Measurements from ENCODE around the gene GALNT10.
A peak's percentile ranks its signal among the peaks of the same experiment; 100 is the strongest.
"Not testable (repeated sequence)": the region's sequence is repeated elsewhere in the genome, so short reads cannot be mapped to it uniquely, and the experiment has no call there.

GALNT10 gene
- 68.8 to 104 (median 97.3) reads per million in 3 donors for total RNA-seq

GRCh38 chr5:154190595-154191304, at the start of gene GALNT10:
GALNT10 (plus strand) TSS chr5:154190733; CDS start chr5:154190867, 134 bp downstream.
- Histone ChIP-seq H3K4me3 (ENCODE audit: insufficient read depth, low read depth, low read length, poor library complexity, severe bottlenecking) (peak within 1 kb of the TSS; percentile 86), H3K27ac (ENCODE audit: insufficient read depth, low read length, poor library complexity, severe bottlenecking) (peak within 1 kb of the TSS; percentile 69), H3K27me3 (replicated peaks; ENCODE audit: control insufficient read depth, insufficient read depth, low read length, poor library complexity, severe bottlenecking) (no peaks in the 10 kb centered on the region), H3K36me3 (ENCODE audit: control insufficient read depth, insufficient read depth, low read length) (no peaks in the 10 kb centered on the region), H3K9me3 (ENCODE audit: control insufficient read depth, low read length) (no peaks in the 10 kb centered on the region), H3K4me1 (ENCODE audit: control insufficient read depth, insufficient read depth, low read length, poor library complexity, severe bottlenecking) (peaks cover 21% of the 10 kb centered on the region)
- DNase-seq, result peak in 1 of 3 donors; percentile 43

- Histone ChIP-seq H3K36me3 (ENCODE audit: control insufficient read depth, insufficient read depth, low read length) (no peaks in the 10 kb centered on the region), H3K9me3 (ENCODE audit: control insufficient read depth, low read length) (no peaks in the 10 kb centered on the region), H3K4me3 (ENCODE audit: insufficient read depth, low read depth, low read length, poor library complexity, severe bottlenecking) (no peak overlapping the region), H3K4me1 (ENCODE audit: control insufficient read depth, insufficient read depth, low read length, poor library complexity, severe bottlenecking) (no peaks in the 10 kb centered on the region), H3K27ac (ENCODE audit: insufficient read depth, low read length, poor library complexity, severe bottlenecking) (no peak overlapping the region), H3K27me3 (replicated peaks; ENCODE audit: control insufficient read depth, insufficient read depth, low read length, poor library complexity, severe bottlenecking) (no peaks in the 10 kb centered on the region)
- DNase-seq, result no peak
These were observed 48.8 kb upstream of the GALNT10 start for GRCh38 chr5:154141745-154142221.

- no peak for DNase-seq
- Histone ChIP-seq H3K9me3 (ENCODE audit: control insufficient read depth, low read length) (no peaks in the 10 kb centered on the region), H3K36me3 (ENCODE audit: control insufficient read depth, insufficient read depth, low read length) (no peaks in the 10 kb centered on the region), H3K4me1 (ENCODE audit: control insufficient read depth, insufficient read depth, low read length, poor library complexity, severe bottlenecking) (no peaks in the 10 kb centered on the region), H3K4me3 (ENCODE audit: insufficient read depth, low read depth, low read length, poor library complexity, severe bottlenecking) (no peak overlapping the region), H3K27ac (ENCODE audit: insufficient read depth, low read length, poor library complexity, severe bottlenecking) (no peak overlapping the region), H3K27me3 (replicated peaks; ENCODE audit: control insufficient read depth, insufficient read depth, low read length, poor library complexity, severe bottlenecking) (no peaks in the 10 kb centered on the region)
These were observed 47.3 kb upstream of the GALNT10 start for GRCh38 chr5:154143211-154143641.

- DNase-seq, result no peak
- no peaks in the 10 kb centered on the region for H3K27me3 ChIP-seq (replicated peaks; ENCODE audit: control insufficient read depth, insufficient read depth, low read length, poor library complexity, severe bottlenecking)
These were observed 45.3 kb upstream of the GALNT10 start for GRCh38 chr5:154145268-154145667.

GRCh38 chr5:154146409-154146808, 44.1 kb upstream of the GALNT10 start:
- H3K4me1 ChIP-seq (ENCODE audit: control insufficient read depth, insufficient read depth, low read length, poor library complexity, severe bottlenecking), result no peaks in the 10 kb centered on the region
- no peaks in the 10 kb centered on the region for H3K36me3 ChIP-seq (ENCODE audit: control insufficient read depth, insufficient read depth, low read length)
- no peak overlapping the region for H3K27ac ChIP-seq (ENCODE audit: insufficient read depth, low read length, poor library complexity, severe bottlenecking)
- no peaks in the 10 kb centered on the region for H3K9me3 ChIP-seq (ENCODE audit: control insufficient read depth, low read length)
- DNase-seq, result no peak
- no peak overlapping the region for H3K4me3 ChIP-seq (ENCODE audit: insufficient read depth, low read depth, low read length, poor library complexity, severe bottlenecking)
- H3K27me3 ChIP-seq (replicated peaks; ENCODE audit: control insufficient read depth, insufficient read depth, low read length, poor library complexity, severe bottlenecking), result no peaks in the 10 kb centered on the region

More at GRCh38 chr5:154145268-154145667, 45.3 kb upstream of the GALNT10 start:
- no peaks in the 10 kb centered on the region for H3K9me3 ChIP-seq (ENCODE audit: control insufficient read depth, low read length)
- H3K36me3 ChIP-seq (ENCODE audit: control insufficient read depth, insufficient read depth, low read length), result no peaks in the 10 kb centered on the region
- no peaks in the 10 kb centered on the region for H3K4me1 ChIP-seq (ENCODE audit: control insufficient read depth, insufficient read depth, low read length, poor library complexity, severe bottlenecking)
- no peak overlapping the region for H3K4me3 ChIP-seq (ENCODE audit: insufficient read depth, low read depth, low read length, poor library complexity, severe bottlenecking)
- no peak overlapping the region for H3K27ac ChIP-seq (ENCODE audit: insufficient read depth, low read length, poor library complexity, severe bottlenecking)

- DNase-seq, result no peak
These were observed 42.9 kb upstream of the GALNT10 start for GRCh38 chr5:154147666-154148065.

GRCh38 chr5:154150471-154150870, 40.1 kb upstream of the GALNT10 start:
- not testable (repeated sequence) for H3K36me3 ChIP-seq (ENCODE audit: control insufficient read depth, insufficient read depth, low read length); H3K9me3 ChIP-seq (ENCODE audit: control insufficient read depth, low read length); H3K4me1 ChIP-seq (ENCODE audit: control insufficient read depth, insufficient read depth, low read length, poor library complexity, severe bottlenecking); DNase-seq; H3K4me3 ChIP-seq (ENCODE audit: insufficient read depth, low read depth, low read length, poor library complexity, severe bottlenecking); H3K27me3 ChIP-seq (replicated peaks; ENCODE audit: control insufficient read depth, insufficient read depth, low read length, poor library complexity, severe bottlenecking); H3K27ac ChIP-seq (ENCODE audit: insufficient read depth, low read length, poor library complexity, severe bottlenecking)

More at GRCh38 chr5:154147666-154148065, 42.9 kb upstream of the GALNT10 start:
- no peaks in the 10 kb centered on the region for H3K36me3 ChIP-seq (ENCODE audit: control insufficient read depth, insufficient read depth, low read length)
- H3K27me3 ChIP-seq (replicated peaks; ENCODE audit: control insufficient read depth, insufficient read depth, low read length, poor library complexity, severe bottlenecking), result no peaks in the 10 kb centered on the region
- H3K4me1 ChIP-seq (ENCODE audit: control insufficient read depth, insufficient read depth, low read length, poor library complexity, severe bottlenecking), result no peaks in the 10 kb centered on the region
- no peak overlapping the region for H3K27ac ChIP-seq (ENCODE audit: insufficient read depth, low read length, poor library complexity, severe bottlenecking)
- no peaks in the 10 kb centered on the region for H3K9me3 ChIP-seq (ENCODE audit: control insufficient read depth, low read length)
- H3K4me3 ChIP-seq (ENCODE audit: insufficient read depth, low read depth, low read length, poor library complexity, severe bottlenecking), result no peak overlapping the region

GRCh38 chr5:154157483-154158378, 32.8 kb upstream of the GALNT10 start:
- Histone ChIP-seq H3K9me3 (ENCODE audit: control insufficient read depth, low read length) (no peaks in the 10 kb centered on the region), H3K4me1 (ENCODE audit: control insufficient read depth, insufficient read depth, low read length, poor library complexity, severe bottlenecking) (no peaks in the 10 kb centered on the region)
- no peak for DNase-seq

GRCh38 chr5:154158379-154158737, 32.2 kb upstream of the GALNT10 start:
- no peaks in the 10 kb centered on the region for H3K9me3 ChIP-seq (ENCODE audit: control insufficient read depth, low read length)
- H3K27me3 ChIP-seq (replicated peaks; ENCODE audit: control insufficient read depth, insufficient read depth, low read length, poor library complexity, severe bottlenecking), result no peaks in the 10 kb centered on the region
- H3K36me3 ChIP-seq (ENCODE audit: control insufficient read depth, insufficient read depth, low read length), result no peaks in the 10 kb centered on the region
- no peak overlapping the region for H3K4me3 ChIP-seq (ENCODE audit: insufficient read depth, low read depth, low read length, poor library complexity, severe bottlenecking)
- H3K4me1 ChIP-seq (ENCODE audit: control insufficient read depth, insufficient read depth, low read length, poor library complexity, severe bottlenecking), result no peaks in the 10 kb centered on the region
- no peak overlapping the region for H3K27ac ChIP-seq (ENCODE audit: insufficient read depth, low read length, poor library complexity, severe bottlenecking)
- DNase-seq, result no peak

More at GRCh38 chr5:154157483-154158378, 32.8 kb upstream of the GALNT10 start:
- Histone ChIP-seq H3K27ac (ENCODE audit: insufficient read depth, low read length, poor library complexity, severe bottlenecking) (no peak overlapping the region), H3K4me3 (ENCODE audit: insufficient read depth, low read depth, low read length, poor library complexity, severe bottlenecking) (no peak overlapping the region), H3K27me3 (replicated peaks; ENCODE audit: control insufficient read depth, insufficient read depth, low read length, poor library complexity, severe bottlenecking) (no peaks in the 10 kb centered on the region), H3K36me3 (ENCODE audit: control insufficient read depth, insufficient read depth, low read length) (no peaks in the 10 kb centered on the region)

- H3K4me1 ChIP-seq (ENCODE audit: control insufficient read depth, insufficient read depth, low read length, poor library complexity, severe bottlenecking), result no peaks in the 10 kb centered on the region
- no peak overlapping the region for H3K27ac ChIP-seq (ENCODE audit: insufficient read depth, low read length, poor library complexity, severe bottlenecking)
- DNase-seq, result no peak
- H3K36me3 ChIP-seq (ENCODE audit: control insufficient read depth, insufficient read depth, low read length), result no peaks in the 10 kb centered on the region
- H3K27me3 ChIP-seq (replicated peaks; ENCODE audit: control insufficient read depth, insufficient read depth, low read length, poor library complexity, severe bottlenecking), result no peaks in the 10 kb centered on the region
- no peak overlapping the region for H3K4me3 ChIP-seq (ENCODE audit: insufficient read depth, low read depth, low read length, poor library complexity, severe bottlenecking)
- no peaks in the 10 kb centered on the region for H3K9me3 ChIP-seq (ENCODE audit: control insufficient read depth, low read length)
These were observed 31.2 kb upstream of the GALNT10 start for GRCh38 chr5:154159343-154159742.

Measured in effector memory CD4-positive, alpha-beta T cell (primary cell).